GM13976 (cell line): ENCODE data around the gene KDM4C.

Source experiments
- DNase-seq: peaks from one replicate; pipeline ENCODE4 v3.0.0; 2012; ENCODE audit warnings: low spot score
- in situ Hi-C: fragments of 300-500 bp; cut with MboI; formaldehyde crosslinking; loops from one replicate; pipeline ENCODE4 v1.12.0; 2022; ENCODE audit warnings: low sequenced_read_pairs, mixed read lengths, inconsistent platforms; ENCODE audit not compliant: unreplicated experiment
- TF ChIP-seq, protein P1 (sequence below): IDR thresholded peaks from 2 replicates; pipeline ENCODE4 v1.5.1; 2012; ENCODE audit warnings: borderline replicate concordance, mild to moderate bottlenecking; ENCODE audit not compliant: insufficient read depth; ENCODE audit errors: extremely low read depth, missing control alignments, control extremely low read depth

The KDM4C gene

DNA sequence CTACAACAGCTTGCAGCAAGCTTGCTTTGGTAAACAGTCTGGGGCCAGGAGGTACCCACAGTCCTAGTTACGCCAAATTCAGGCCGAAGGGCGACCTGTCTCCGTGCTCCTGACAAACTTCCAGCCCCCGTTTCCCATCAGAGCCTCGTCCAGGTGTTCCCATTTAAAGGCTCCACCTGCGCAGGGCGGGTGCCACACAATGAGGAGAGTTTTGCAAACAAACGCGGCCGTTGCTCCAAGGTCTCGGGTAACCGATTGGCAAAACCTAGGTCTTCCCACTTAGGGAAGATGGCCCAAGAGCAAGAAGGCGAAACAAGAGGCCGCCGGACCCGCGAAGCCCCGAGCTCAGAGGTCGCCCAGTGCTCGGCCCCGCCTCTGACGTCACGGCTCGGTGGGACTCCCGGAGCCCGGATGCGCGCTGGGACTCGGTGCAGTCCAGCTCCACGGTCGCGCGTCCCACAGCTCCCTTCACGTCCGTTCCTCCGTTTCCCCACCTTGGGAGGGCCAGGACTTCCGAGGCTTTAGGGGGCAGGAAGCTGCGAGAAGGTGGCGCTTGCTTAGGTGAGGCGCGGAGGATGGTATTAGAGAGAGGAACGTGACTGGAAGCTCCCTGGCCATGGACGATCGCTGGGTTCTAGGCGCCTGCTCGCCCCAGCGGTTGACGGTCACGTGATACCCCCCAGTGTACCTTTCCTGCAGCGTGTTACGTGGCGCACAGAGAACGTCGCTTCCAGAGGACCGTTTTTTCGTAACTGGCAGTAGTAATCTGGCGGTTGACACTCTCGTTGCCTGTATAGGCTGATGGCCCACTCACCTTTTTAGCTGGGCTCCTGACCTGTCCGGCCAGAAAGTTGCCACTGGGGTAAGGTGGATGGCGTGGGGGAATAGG lies 41.8 kb upstream of the KDM4C start:
- TF ChIP-seq, protein P1, sequence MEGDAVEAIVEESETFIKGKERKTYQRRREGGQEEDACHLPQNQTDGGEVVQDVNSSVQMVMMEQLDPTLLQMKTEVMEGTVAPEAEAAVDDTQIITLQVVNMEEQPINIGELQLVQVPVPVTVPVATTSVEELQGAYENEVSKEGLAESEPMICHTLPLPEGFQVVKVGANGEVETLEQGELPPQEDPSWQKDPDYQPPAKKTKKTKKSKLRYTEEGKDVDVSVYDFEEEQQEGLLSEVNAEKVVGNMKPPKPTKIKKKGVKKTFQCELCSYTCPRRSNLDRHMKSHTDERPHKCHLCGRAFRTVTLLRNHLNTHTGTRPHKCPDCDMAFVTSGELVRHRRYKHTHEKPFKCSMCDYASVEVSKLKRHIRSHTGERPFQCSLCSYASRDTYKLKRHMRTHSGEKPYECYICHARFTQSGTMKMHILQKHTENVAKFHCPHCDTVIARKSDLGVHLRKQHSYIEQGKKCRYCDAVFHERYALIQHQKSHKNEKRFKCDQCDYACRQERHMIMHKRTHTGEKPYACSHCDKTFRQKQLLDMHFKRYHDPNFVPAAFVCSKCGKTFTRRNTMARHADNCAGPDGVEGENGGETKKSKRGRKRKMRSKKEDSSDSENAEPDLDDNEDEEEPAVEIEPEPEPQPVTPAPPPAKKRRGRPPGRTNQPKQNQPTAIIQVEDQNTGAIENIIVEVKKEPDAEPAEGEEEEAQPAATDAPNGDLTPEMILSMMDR: no peak
- DNase-seq: peak; percentile 87
- in situ Hi-C loops: no loop called here

DNA sequence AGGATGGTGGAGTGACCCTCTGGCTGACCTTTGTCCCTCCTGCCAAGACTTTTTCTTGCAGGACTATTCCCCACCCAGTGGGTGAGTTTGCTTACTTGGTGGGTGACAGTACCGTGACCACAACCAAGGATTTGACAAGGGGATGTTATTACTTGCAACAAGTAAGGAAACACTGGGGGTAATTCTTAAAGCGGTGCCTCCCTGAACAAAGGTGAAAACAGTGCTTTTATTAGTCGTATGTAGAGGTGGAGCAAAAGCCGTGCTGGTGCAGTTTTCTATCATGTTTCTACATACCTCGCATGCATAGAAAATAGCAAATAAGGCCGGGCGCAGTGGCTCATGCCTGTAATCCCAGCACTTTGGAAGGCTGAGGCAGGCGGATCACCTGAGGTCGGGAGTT lies 41.0 kb upstream of the KDM4C start:
- DNase-seq: no peak
- TF ChIP-seq, protein P1: no peak
- in situ Hi-C loops: no loop called here

DNA sequence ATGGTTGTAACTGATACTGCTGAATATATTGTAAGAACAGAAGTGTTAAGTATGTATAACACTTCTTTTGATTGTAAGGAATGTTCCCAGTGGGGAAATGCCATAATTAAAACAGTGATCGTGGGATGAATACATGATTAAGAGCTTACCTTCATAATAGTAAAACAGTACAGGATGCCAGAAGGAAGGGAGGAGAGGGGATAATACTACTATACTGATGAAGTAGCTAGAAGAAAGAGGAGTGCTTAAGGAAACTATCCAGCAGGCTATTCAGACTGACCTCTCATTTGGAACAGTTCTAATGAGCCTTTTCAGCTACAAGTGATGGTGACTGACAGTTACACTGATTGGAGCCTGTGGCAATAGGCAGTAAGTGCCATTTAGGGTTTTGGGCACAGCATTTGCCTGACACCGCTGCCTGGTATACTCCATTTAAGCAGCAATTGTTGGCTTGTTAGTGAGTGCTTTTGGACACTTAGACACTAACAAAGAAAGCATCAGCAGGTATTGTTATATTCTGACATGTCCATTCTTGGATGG lies 33.8 kb upstream of the KDM4C start:
- in situ Hi-C loops: no loop called here
- no peak for DNase-seq
- TF ChIP-seq, protein P1: no peak

DNA sequence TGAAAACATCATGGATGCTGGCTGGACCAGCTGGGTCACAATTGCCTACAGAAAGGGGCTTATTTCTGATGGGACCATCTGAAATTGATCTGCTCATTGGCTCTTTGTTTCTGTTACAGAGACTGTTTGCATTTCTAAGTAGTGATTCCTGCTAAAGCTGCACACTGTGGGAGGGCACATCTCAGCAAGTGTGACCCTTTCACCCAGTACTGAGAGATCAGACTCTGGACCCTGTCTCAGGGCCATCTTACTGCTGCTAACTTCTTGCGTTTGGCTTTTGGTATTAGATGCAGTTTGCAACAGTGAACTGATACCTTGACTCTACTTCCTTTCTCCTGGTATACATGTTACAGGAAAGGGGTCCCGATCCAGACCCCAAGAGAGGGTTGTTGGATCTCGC lies 24.5 kb upstream of the KDM4C start:
- no peak for DNase-seq
- TF ChIP-seq, protein P1: no peak
- in situ Hi-C loops: no loop called here

DNA sequence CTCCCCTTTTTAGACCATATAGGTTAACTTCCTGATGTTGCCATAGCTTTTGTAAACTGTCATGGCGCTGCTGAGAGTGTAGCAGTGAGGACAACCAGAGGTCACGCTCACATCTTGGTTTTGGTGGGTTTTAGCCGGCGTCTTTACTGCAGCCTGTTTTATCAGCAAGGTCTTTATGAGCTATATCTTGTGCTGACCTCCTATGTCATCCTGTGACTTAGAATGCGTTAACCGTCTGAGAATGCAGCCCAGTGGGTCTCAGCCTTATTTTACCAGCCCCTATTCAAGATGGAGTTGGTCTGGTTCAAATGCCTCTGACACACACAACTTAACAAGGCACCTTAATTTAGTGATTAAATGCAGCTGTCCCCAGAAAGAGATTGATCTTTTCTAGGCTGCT lies 23.9 kb upstream of the KDM4C start:
- in situ Hi-C loops: no loop called here
- no peak for DNase-seq
- TF ChIP-seq, protein P1: no peak

DNA sequence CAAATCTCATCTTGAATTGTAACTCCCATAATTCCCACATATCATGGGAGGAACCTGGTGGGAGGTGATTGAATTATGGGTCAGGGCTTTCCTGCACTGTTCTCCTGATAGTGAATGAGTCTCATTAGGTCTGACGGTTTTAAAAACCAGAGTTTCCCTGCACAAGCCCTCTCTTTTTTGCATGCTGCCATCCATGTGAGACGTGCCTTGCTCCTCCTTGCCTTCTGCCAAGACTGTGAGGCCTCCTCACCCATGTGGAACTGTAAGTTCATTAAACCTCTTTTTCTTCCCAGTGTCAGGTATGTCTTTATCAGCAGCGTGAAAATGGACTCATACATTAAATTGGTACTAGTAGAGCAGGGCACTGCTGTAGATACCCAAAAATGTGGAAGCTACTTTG lies 22.4 kb upstream of the KDM4C start:
- no peak for DNase-seq
- TF ChIP-seq, protein P1: no peak
- in situ Hi-C loops: no loop called here
